HG03460 (cell line): ENCODE data around the gene PHF23.
A peak's percentile ranks its signal among the peaks of the same experiment; 100 is the strongest.

Experiments used
- ATAC-seq: cut with Tn5 transposase; IDR thresholded peaks from one replicate; pipeline ENCODE4 v1.9.1; 2021; ENCODE audit not compliant: unreplicated experiment

The PHF23 gene

DNA sequence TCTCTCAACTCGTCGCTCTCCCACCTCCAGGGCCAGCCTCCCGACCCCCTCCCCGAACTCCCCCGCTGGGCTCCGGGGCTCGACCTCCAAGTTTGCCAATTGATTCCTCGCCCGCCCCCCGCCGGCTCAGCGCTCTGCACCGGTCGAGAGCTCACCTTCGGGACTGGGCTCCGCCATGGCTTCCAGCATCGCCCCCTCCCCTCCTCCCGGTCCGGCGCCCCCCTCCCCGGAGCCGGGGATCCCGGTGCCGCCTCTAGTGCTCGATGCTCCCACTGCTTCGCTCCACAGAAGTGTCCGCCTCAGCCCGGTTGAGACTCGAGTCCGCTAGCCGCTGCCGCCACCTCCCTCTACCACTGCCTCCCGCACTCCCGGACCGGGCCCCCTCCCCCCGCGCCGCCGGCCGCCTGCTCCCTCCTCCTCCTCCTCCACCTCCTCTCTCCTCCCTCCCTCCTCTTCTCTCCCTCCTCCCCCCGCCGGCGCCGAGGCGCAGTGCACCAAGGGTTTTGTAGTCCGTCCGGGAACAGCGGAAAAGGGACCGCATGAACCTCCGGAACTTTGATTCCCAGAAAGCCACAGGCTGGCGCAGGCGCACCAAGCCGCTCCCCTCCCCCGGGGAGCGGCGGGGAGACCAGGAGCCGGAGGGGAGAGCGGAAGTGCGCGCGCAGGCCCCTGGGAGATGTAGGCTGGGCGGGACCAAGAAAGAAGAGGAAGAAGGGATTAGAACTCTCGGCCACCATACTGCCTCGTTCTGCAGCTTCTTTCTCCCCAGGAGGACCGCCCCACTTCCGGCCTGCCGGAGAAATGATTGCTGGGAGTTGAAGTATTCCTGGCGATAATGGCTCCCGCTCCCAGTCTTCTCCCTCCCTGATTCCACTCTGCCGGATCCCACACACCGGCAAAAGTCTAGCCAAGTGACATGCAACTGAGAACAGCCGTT lies at the start of gene PHF23:
PHF23 (minus strand) TSS at position 367 of the 937 bp plus-strand sequence; CDS start at position 189, 178 bp downstream.
- peak; percentile 36 for ATAC-seq

DNA sequence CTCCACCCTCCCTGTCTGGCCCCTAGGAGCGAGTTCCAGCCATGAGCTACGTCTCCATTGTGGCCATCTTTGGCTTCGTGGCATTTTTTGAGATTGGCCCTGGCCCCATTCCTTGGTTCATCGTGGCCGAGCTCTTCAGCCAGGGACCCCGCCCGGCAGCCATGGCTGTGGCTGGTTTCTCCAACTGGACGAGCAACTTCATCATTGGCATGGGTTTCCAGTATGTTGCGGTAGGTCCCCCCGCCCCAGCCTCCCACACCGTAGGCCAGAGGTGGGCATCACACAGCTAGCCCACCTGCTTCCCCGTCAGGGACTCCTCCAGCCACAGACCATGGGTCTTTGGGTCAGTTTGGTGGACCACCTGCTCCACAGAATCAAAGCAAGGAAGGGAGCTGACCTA lies 46.4 kb upstream of the PHF23 start:
- ATAC-seq: no peak

DNA sequence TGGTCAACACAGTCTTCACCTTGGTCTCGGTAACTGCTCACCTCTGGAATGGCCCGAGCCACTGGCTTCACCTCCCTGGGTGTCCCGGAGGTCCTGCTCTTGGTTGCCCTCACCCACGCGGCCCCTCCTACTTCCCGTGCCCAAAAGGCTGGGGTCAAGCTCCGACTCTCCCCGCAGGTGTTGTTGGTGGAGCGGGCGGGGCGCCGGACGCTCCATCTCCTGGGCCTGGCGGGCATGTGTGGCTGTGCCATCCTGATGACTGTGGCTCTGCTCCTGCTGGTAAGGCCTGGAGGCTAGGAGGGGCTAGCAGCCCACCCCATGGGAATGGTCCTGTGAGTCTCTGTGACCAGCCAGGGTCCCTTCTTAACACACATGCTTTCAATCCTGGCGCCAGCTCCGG lies 45.7 kb upstream of the PHF23 start:
- no peak for ATAC-seq

DNA sequence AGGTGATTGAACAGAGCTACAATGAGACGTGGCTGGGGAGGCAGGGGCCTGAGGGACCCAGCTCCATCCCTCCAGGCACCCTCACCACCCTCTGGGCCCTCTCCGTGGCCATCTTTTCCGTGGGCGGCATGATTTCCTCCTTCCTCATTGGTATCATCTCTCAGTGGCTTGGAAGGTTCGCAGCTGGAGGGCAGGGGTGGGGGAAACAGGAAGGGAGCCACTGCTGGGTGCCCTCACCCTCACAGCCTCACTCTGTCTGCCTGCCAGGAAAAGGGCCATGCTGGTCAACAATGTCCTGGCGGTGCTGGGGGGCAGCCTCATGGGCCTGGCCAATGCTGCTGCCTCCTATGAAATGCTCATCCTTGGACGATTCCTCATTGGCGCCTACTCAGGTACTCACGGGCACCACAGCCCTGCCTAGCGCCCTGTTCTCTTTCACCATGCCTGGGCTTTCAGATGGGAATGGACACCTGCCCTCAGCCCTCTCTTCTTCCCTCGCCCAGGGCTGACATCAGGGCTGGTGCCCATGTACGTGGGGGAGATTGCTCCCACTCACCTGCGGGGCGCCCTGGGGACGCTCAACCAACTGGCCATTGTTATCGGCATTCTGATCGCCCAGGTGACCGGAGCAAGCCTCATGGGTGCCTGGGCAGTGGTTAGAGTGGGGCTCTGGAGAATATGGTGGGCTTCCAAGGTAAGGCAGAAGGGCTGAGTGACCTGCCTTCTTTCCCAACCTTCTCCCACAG lies 44.4 kb upstream of the PHF23 start:
- no peak for ATAC-seq

DNA sequence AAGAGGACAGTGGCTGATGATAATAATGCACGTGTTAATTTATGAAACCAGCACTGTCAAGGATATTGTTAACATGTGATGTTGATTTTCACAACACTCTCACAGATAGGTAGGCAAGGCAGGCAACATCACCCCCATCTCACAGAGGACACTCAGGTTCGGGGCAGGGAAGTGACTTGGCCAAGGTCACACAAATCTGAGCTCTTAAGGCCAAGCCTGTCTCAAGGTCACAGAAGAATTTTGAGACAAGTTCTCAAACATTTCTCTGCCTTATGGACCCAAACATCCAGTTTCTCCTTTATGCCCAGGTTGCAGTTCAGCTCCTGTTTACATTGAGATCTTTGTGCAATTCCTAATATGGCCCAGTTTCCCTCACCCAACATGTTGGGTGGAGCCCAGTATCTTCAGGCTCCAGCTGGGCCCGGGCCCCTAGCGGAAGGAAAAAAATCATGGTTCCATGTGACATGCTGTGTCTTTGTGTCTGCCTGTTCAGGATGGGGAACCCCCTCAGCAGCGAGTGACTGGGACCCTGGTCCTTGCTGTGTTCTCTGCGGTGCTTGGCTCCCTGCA lies 43.6 kb upstream of the PHF23 start:
- ATAC-seq: no peak

DNA sequence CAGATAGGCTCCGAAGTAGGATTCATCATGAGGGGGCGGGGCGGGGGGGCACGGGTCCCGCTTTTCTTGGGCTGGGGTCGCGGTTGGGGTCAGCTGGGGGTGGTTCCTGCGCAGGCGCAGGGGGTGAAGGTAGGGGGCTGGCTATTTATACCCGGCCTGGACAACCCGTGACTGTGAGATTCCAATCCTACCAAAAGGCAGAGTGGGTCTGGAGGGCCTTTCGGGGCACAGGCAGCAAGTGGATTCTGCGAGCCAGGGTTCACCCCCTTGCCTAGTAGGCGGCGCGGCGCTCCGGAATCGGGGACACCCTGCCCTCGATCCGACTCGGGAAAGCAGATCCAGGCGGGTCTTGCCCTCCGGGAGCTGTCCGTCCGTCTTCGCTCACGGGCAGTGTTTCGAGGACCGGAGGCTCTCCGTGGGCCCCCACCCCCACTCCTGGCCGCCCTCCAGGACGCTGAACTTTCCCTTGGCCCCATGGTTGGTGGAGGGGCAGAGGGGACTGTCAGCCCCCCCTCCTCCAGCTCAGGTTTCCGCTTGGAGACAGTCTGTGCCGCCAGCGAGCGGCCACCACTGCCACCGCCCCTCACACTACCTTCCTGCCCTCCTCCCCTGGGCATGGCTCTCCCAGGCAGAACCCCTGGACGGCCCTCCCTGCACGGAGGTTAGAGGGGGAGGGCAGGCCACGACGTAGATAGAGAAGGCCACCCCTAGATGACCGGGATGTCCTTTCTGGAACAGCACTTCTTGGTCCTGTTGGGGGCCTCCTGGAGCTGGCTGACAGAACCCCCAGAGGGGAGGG lies 42.9 kb upstream of the PHF23 start:
- no peak for ATAC-seq

DNA sequence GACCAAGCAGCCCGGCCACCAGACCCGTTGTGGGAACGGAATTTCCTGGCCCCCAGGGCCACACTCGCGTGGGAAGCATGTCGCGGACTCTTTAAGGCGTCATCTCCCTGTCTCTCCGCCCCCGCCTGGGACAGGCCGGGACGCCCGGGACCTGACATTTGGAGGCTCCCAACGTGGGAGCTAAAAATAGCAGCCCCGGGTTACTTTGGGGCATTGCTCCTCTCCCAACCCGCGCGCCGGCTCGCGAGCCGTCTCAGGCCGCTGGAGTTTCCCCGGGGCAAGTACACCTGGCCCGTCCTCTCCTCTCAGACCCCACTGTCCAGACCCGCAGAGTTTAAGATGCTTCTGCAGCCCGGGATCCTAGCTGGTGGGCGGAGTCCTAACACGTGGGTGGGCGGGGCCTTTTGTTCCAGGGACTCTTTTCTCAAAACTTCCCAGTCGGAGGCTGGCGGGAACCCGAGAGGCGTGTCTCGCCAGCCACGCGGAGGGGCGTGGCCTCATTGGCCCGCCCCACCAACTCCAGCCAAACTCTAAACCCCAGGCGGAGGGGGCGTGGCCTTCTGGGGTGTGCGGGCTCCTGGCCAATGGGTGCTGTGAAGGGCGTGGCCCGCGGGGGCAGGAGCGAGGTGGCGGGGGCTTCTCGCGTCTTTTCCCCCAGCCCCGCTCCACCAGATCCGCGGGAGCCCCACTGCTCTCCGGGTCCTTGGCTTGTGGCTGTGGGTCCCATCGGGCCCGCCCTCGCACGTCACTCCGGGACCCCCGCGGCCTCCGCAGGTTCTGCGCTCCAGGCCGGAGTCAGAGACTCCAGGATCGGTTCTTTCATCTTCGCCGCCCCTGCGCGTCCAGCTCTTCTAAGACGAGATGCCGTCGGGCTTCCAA lies 42.1 kb upstream of the PHF23 start, which contains the start of gene SLC2A4:
SLC2A4 (plus strand) TSS at position 645 of the 879 bp plus-strand sequence; CDS start at position 862, 217 bp downstream.
- ATAC-seq: peak; percentile 62

DNA sequence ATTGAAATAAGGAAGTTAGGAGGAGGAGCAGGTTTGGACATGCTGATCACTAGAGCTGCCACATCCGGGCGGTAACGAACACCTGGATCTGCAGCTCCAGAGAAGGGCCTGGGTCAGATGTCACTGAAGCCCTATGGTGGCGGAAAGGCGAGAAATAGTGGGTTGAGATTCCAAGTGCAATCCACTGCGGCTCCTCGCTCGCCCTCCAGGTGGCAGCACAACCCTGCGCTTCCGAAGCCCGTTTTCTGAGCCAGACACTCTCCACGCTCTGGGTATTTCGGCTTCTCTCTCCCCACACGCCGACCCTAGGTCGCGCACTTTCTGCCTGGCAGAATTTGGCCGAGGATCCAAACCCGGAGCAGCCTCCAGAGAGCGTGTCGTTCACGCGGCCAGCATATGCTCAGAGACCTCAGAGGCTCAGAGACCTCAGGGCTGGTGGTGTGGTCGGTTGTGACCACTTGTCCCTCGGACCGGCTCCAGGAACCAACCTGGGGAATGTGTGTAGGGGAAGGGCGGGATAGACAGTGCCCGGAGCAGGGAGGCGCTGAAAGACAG lies 41.3 kb upstream of the PHF23 start:
- peak; percentile 68 for ATAC-seq

DNA sequence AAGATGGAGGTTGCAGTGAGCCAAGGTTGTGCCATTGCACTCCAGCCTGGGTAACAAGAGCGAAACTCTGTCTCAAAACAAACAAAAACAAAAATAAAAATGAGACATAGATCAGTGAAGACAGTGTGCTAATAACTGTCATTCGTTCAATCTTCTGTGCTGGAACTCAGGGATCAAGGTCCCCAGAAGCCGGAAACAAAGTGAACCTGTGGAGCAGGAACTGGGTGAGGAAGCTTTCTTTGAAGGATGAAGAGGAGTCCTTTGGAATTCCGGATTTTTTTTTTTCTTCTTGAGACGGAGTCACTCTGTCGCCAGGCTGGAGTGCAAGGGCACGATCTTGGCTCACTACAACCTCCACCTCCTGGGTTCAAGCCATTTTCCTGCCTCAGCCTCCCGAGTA lies 40.2 kb upstream of the PHF23 start:
- ATAC-seq: no peak

DNA sequence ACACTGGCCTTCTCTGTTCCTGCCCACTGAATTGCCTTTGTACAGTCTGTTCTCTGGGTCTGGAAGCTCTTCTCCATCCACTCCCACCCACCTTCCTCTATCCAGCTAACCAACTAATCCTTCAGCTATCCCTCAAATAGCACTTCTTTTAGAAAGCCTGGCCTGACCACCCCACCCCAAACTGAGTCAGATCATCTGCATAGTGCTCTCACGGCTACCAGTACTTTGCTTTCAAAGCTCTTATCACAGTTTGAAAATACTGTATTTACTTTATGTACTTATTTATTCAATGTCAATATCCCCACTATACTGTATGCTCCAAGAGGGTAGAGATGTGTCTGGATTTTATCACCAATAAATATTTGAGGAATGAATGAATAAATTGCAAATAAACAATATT lies 27.5 kb upstream of the PHF23 start:
- no peak for ATAC-seq

DNA sequence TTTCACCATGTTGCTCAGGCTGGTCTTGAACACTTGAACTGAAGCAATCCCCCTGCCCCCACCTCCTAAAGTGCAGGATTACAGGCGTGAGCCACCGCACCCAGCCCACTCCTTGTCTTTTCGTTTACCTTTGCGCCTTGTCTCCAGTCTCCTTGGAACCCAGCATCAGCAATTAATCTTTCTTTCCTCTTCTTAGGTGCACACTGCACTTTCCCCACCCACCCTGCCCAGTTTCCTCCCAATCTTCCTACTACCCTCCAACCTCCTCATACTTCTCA lies 24.5 kb upstream of the PHF23 start:
- no peak for ATAC-seq

DNA sequence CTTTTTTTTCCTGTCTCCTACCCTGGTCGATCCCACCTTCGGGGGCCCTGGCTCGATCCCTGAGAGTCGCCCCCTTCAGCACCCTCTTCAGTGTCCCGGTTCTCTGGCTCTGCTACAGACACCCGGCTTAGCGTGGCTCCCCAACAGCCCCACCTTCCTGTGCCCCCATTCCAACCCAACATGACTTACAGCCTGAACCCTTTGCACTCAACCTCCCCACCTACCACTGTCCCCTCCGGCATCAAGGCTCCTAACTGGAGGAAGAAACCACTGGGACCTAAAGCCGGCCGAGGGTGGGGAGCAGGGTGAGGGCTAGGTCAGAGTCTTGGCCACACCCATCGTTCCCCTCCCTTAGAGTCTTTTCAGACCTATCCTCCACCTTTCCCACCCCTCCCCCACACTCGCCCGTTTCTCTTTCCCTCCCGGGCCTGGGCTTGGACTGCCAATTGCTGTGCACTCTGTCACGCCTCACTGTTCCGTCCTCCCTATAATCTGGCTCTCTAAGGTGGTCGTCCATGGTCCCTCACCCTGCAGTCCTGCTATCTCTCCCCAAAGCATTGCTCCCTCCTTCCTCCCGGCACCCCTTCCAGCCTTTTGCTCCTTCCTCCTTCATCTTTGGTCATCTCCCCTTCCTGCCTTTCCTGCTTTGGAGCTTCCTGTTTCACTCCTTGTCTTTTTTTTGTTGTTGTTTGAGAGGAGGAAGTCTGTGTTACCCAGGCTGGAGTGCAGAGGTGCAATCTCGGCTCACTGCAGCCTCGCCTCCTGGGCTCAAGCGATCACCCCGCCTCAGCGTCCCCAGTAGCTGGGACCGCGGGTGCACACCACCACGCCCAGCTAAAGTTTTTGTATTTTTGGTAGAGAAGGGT lies 23.9 kb upstream of the PHF23 start:
- no peak for ATAC-seq

DNA sequence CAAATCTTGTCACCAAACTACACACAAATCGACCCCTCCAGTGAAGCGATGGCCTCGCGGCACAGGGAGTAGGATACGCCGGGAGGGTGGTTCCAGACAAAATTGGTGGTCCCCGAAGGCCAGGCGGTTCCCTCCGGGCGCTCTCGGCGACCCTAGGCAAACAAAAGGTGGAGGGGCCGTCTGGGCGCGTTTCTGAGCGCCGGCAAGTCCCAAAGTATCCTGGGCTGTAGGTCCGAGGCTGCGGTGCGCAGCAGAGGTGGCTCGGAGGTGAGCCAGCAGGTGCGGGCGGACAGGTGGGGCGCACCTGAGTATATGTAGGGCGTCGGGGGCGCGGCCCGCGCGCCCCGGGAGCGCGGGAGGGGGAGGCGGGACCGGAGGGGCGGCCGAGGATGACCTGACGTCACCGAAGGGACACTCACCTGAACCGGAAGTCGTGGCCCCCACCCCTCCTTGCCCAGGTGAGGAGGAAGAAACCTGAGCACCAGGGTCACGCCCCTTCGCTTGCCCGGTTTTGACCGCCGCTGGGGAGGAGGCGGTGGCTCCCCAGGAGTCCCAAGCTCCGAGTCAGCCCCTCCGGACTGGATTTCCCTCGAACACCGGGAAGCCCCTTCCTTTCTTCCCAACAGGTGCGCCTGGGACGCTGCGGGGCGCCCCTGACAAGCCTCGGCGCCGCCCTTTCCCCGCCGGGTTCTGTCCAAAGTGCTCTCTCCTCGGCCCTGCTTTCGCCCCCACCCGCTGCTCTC lies 23.1 kb upstream of the PHF23 start, which contains the start of gene CLDN7:
CLDN7 (minus strand) TSS at position 287 of the 743 bp plus-strand sequence. CDS start 435 bp downstream, outside the sequence.
- ATAC-seq: no peak

DNA sequence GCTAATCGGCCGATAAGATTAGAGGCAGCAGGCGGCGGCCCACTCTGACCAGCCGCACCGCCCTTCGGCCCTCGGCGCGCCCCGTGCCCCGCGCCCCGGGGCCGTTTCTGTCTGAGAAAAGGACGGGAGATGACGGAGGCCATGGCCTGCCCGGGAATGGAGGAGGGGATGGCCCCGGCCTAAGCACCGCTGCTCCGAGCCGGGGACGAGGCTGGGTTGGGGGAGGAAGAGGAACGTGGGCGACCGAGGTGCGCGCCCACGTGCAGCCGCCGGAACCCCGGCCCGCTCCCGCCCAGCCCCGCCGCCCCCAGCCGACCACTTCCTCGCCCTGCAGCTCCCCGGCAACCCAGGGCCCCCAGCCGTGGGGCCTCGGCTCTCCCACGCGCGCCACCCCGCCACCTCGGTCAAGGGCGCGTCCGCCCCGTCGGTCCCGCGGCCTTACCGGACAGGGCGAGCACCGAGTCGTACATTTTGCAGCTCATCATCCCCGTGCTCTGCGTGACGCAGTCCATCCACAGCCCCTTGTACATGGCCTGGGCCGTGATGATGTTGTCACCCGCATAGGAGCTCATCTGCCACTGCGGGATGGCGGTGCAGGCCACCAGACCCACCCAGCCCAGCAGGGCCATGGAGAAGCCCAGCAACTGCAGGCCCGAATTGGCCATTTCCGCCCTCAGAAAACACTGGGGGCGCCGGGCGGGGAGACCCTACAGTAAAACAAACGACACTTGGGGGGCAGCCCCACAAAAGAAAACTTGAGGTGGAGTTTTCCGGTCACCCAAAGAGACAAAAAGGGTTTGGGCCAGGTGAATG lies 22.3 kb upstream of the PHF23 start:
- ATAC-seq: no peak

DNA sequence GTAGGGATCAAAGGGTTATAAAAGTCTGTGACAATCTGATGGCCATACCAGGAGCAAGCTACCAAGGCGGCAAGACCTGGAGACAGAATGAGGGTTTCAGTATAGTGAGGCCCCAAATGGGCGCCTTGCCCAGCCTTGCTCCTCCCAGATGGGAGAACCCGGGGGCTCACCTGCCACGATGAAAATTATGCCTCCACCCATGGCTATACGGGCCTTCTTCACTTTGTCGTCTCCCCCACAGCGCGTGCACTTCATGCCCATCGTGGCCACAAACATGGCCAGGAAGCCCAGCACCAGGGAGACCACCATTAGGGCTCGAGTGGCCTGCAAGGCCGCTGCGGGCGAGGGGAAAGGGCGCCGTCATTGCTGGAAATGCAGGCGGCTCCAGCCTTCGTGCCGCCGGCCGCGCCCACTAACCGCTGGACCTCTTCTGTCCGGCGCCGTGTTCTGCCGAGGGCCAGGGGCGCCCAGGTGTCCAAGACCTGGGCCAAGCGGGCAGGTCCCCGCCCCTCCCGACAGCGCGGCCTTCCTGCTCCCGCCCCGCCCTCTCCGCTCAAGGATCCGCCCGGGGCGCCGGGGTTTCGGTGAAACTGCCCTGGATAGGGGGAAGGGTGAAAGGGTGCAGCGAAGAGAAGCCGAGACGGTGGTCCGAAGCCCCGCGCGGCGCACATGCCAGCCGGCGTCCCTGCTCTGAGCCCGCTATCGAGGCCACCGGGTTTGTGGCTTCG lies 21.6 kb upstream of the PHF23 start:
- ATAC-seq: no peak

DNA sequence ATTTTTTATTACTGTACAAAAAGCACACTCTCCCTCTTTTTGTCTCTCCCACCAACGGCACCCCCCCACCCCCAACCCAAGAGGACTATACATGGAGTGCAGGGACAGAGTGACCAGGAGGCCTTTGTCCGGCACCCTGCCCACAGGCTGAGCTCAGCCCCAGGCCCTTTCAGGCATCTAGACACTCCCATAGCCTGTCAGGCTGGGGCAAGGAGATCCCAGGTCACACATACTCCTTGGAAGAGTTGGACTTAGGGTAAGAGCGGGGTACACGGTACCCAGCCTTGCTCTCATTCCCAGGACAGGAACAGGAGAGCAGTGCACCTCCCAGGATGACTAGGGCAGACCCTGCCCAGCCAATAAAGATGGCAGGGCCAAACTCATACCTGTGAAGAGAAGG lies 20.9 kb upstream of the PHF23 start:
- ATAC-seq: no peak

DNA sequence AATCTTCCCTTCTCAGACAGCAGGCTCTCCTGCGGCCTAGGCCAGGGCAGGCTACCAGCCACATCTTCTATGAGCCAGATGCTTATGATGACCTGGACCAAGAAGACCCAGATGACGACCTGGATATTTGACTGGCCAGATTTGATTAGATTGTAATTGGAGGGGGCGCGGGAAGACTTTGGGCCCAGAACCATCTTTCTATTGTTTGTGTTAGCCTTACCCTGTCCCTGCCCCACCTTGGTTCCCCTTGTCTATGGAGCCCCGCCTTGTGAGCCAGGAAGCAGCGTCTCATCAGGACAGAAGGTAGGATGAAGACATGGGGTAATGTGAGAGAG lies 20.3 kb upstream of the PHF23 start:
- ATAC-seq: no peak
